H1 (cell line): ENCODE data around the gene PLCL2.

Source experiments
- CHD2 ChIP-seq: IDR thresholded peaks from 2 replicates; pipeline ENCODE4 v1.6.1; 2012; ENCODE audit warnings: low read length, improper control_type of control experiment
- EGR1 ChIP-seq: IDR thresholded peaks from 2 replicates; pipeline ENCODE4 v1.6.1; 2011; ENCODE audit warnings: low read depth, low read length, borderline replicate concordance
- MAFK ChIP-seq: IDR thresholded peaks from 2 replicates; pipeline ENCODE4 v1.6.1; 2012; ENCODE audit warnings: low read depth, mild to moderate bottlenecking, improper control_type of control experiment, low read length
- POLR2A ChIP-seq, 2 experiments: IDR thresholded peaks; 1 replicate in 1 of 2; 2 replicates in 1 of 2; pipeline ENCODE4 v1.6.1; 2011; ENCODE audit warnings: low read depth in 2 of 2, low read length in 2 of 2, mild to moderate bottlenecking in 2 of 2; ENCODE audit errors: control extremely low read depth in 1 of 2
- POLR2AphosphoS5 ChIP-seq: IDR thresholded peaks from 2 replicates; pipeline ENCODE4 v1.6.1; 2011; ENCODE audit warnings: low read depth, low read length
- RXRA ChIP-seq: IDR thresholded peaks from 2 replicates; pipeline ENCODE4 v1.6.1; 2011; ENCODE audit warnings: low read depth, mild to moderate bottlenecking, low read length, moderate library complexity; ENCODE audit not compliant: insufficient read depth
- SIN3A ChIP-seq, 2 experiments: IDR thresholded peaks in 1 of 2; conservative IDR thresholded peaks in 1 of 2; 2 replicates each; pipeline ENCODE4 v1.6.1; 2011 to 2012; ENCODE audit warnings: low read length in 2 of 2, improper control_type of control experiment in 1 of 2, low read depth in 1 of 2, mild to moderate bottlenecking in 1 of 2
- TAF1 ChIP-seq: IDR thresholded peaks from 2 replicates; pipeline ENCODE4 v1.6.1; 2011; ENCODE audit warnings: mild to moderate bottlenecking, low read depth, low read length
- TCF12 ChIP-seq: IDR thresholded peaks from 2 replicates; pipeline ENCODE4 v1.6.1; 2011; ENCODE audit warnings: low read depth, mild to moderate bottlenecking, low read length
- ZNF274 ChIP-seq: IDR thresholded peaks from 2 replicates; pipeline ENCODE4 v1.7.0; 2012; ENCODE audit warnings: low read length, borderline replicate concordance; ENCODE audit errors: extremely low read depth
- TF ChIP-seq, protein P1 (sequence below): IDR thresholded peaks from 2 replicates; pipeline ENCODE4 v1.6.1; 2012; ENCODE audit warnings: inconsistent platforms
- TF ChIP-seq, protein P2 (sequence below), 3 experiments: IDR thresholded peaks; 1 replicate in 2 of 3; 2 replicates in 1 of 3; pipeline versions ENCODE4 v1.5.1 to v1.6.1; 2011; ENCODE audit warnings: low read length in 3 of 3, mild to moderate bottlenecking in 3 of 3, inconsistent platforms in 2 of 3, low read depth in 1 of 3, moderate library complexity in 1 of 3; ENCODE audit not compliant: insufficient read depth in 1 of 3; ENCODE audit errors: control extremely low read depth in 1 of 3
- TF ChIP-seq, protein P3 (sequence below): IDR thresholded peaks from 2 replicates; pipeline ENCODE4 v1.6.1; 2011; ENCODE audit warnings: low read length, improper control_type of control experiment

GRCh38 chr3:17116007-17116600 is 231.3 kb downstream of the PLCL2 start:
- TF ChIP-seq RXRA (no peak), EGR1 (no peak), POLR2AphosphoS5 (no peak), SIN3A (conservative IDR thresholded peaks at IDR 0.05 in 1 of 2, IDR thresholded peaks at IDR 0.05 in 1 of 2; ENCODE audit: low read depth in 1 of 2, low read length in 2 of 2) (no peak), CHD2 (no peak), TCF12 (no peak), MAFK (no peak), POLR2A (IDR thresholded peaks at IDR 0.05; ENCODE audit: control extremely low read depth in 1 of 2, low read depth in 2 of 2, low read length in 2 of 2) (no peak), ZNF274 (no peak), TAF1 (no peak)
- TF ChIP-seq, protein P1, sequence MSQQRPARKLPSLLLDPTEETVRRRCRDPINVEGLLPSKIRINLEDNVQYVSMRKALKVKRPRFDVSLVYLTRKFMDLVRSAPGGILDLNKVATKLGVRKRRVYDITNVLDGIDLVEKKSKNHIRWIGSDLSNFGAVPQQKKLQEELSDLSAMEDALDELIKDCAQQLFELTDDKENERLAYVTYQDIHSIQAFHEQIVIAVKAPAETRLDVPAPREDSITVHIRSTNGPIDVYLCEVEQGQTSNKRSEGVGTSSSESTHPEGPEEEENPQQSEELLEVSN, result no peak
- TF ChIP-seq, protein P2, sequence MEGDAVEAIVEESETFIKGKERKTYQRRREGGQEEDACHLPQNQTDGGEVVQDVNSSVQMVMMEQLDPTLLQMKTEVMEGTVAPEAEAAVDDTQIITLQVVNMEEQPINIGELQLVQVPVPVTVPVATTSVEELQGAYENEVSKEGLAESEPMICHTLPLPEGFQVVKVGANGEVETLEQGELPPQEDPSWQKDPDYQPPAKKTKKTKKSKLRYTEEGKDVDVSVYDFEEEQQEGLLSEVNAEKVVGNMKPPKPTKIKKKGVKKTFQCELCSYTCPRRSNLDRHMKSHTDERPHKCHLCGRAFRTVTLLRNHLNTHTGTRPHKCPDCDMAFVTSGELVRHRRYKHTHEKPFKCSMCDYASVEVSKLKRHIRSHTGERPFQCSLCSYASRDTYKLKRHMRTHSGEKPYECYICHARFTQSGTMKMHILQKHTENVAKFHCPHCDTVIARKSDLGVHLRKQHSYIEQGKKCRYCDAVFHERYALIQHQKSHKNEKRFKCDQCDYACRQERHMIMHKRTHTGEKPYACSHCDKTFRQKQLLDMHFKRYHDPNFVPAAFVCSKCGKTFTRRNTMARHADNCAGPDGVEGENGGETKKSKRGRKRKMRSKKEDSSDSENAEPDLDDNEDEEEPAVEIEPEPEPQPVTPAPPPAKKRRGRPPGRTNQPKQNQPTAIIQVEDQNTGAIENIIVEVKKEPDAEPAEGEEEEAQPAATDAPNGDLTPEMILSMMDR (IDR thresholded peaks at IDR 0.05; ENCODE audit: control extremely low read depth in 1 of 3, insufficient read depth in 1 of 3, low read depth in 1 of 3, low read length in 3 of 3), result no peak
- TF ChIP-seq, protein P3, sequence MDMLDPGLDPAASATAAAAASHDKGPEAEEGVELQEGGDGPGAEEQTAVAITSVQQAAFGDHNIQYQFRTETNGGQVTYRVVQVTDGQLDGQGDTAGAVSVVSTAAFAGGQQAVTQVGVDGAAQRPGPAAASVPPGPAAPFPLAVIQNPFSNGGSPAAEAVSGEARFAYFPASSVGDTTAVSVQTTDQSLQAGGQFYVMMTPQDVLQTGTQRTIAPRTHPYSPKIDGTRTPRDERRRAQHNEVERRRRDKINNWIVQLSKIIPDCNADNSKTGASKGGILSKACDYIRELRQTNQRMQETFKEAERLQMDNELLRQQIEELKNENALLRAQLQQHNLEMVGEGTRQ, result no peak
